HEK293T (cell line): Measurements from ENCODE around the gene TMC1.

Experiments used
- ARNT ChIP-seq: fragments of 450-650 bp; IDR thresholded peaks from 2 replicates; pipeline ENCODE4 v1.6.1; 2017; ENCODE audit warnings: mild to moderate bottlenecking
- FOXM1 ChIP-seq: fragments of 450-650 bp; IDR thresholded peaks from 2 replicates; pipeline ENCODE4 v1.6.1; 2017; ENCODE audit warnings: mild to moderate bottlenecking, borderline replicate concordance
- NFRKB ChIP-seq: fragments of 450-650 bp; IDR thresholded peaks from 2 replicates; pipeline ENCODE4 v1.6.1; 2016; ENCODE audit warnings: mild to moderate bottlenecking, moderate library complexity
- SP1 ChIP-seq: fragments of 450-650 bp; IDR thresholded peaks from 2 replicates; pipeline ENCODE4 v1.6.1; 2017
- SUZ12 ChIP-seq: fragments of 450-650 bp; IDR thresholded peaks from 2 replicates; pipeline ENCODE4 v1.6.1; 2016; ENCODE audit warnings: mild to moderate bottlenecking
- TARDBP ChIP-seq: fragments of 450-650 bp; IDR thresholded peaks from 2 replicates; pipeline ENCODE4 v1.6.1; 2016

DNA sequence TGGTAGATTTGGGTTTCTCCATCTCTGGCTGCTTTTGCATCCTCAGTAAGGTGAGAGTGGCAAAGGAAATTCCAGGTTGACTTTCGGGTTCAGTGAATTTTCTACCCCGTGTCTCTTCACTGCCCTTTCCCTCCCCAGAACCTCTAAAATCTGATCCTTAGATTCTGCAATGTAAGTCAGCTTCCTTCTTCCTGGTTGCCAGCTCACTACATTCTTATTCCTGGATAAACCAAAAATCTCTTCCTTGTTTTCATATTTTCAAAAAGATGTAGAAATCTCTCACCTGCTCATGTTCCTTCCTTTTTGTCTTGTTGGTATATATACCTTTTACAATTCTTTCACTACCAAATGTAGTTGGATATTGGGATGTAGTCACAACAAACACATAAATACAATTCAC lies 145.8 kb downstream of the TMC1 start:
- TF ChIP-seq NFRKB: no peak
- TF ChIP-seq ARNT: no peak
- no peak for TF ChIP-seq SUZ12
- TF ChIP-seq TARDBP: no peak
- TF ChIP-seq FOXM1: no peak
- no peak for TF ChIP-seq SP1
